ENCODE measurements around the gene MIAT.

DNA sequence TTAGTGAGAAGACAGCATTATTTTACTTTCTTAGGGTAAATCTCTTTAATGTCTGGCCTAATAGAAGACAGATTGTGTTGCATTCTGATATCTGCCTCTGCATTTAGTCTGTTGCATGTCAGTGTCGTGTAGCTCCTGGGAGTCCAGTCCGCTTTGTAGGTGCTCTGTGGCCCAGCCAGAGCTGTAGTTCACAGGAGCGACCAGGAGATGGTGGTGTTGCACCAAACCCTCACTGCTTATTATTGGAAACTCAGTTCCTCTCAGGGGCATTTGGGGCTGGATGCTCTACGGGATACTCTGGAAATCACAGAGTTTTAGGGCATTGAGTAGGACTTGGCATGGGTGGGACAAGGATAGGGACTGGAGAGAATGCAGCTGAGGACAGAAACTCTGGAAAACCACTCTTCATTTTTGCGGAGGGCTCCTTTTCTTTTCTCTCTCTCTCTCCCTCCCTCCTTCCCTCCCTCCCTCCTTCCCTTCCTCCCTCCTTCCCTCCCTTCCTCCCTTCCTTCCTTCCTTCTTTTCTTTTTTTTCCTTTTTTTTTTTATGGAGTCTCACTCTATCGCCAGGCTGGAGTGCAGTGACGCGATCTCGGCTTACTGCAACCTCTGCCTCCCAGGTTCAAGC is 21.7 kb downstream of the MIAT start:
- TF ChIP-seq EZH2 (IDR thresholded peaks at IDR 0.05) = no peak
- no peak for TF ChIP-seq POLR2AphosphoS5 (IDR thresholded peaks at IDR 0.05; ENCODE audit: borderline replicate concordance, low read depth, low read length)
